ENCODE measurements around the gene CRABP2. TPM values are rescaled to one million over a fixed set of nuclear protein-coding genes. Genes with fewer than 3 reads are reported as not detected.

The CRABP2 gene
- total and polyA plus RNA-seq, 10 of the 15 experiments (the other 5 are each of a cell fraction or from before 2014, with no cell fraction given) = 0.21 to 1.3 (median 0.41) TPM

GRCh38 chr1:156697481-156697880, 7.9 kb downstream of the CRABP2 start:
- Histone ChIP-seq H3K4me3 (no peak overlapping the region), H3K4me2 (ENCODE audit: control insufficient read depth, insufficient read depth) (no peak overlapping the region), H3K9me3 (replicated peaks; ENCODE audit: control insufficient read depth, insufficient read depth, low read length) (no peaks in the 10 kb centered on the region), H3K27me3 (replicated peaks in 1 of 2; ENCODE audit: control insufficient read depth in 2 of 2, insufficient read depth in 2 of 2, low read length in 1 of 2) (peaks cover 3 to 11% of the 10 kb centered on the region in 2 experiments; a peak in 3 of 4 replicates), H3K9ac (ENCODE audit: control insufficient read depth, insufficient read depth, low read length) (no peak overlapping the region), H4K20me1 (ENCODE audit: control insufficient read depth, insufficient read depth) (no peaks in the 10 kb centered on the region), H3K36me3 (ENCODE audit: control insufficient read depth in 2 of 2, insufficient read depth in 2 of 2, low read length in 1 of 2) (no peaks in the 10 kb centered on the region), H3K4me1 (ENCODE audit: control insufficient read depth, insufficient read depth, low read length) (no peaks in the 10 kb centered on the region), H3K27ac (ENCODE audit: control insufficient read depth, insufficient read depth) (no peak overlapping the region), H2AFZ (ENCODE audit: control insufficient read depth, low read depth, low read length) (no peak overlapping the region), H3K79me2 (ENCODE audit: control insufficient read depth, insufficient read depth, low read length) (no peaks in the 10 kb centered on the region)
- no TSS peak for BruUV-seq (replicated peaks)
- ChIA-PET RAD21 (ENCODE audit: unreplicated experiment) (interaction anchor here (1.3 kb wide), 1 partner anchor 9 kb away, joined by 4 read pairs; no protein-coding TSS in a partner anchor), POLR2A (no interaction called here), CTCF (interaction anchor here (0.9 to 2.4 kb wide), 4 partner anchors 8 to 28 kb away, joined by 3 to 10 read pairs (median 5); no protein-coding TSS in a partner anchor), SMC1A (ENCODE audit: uncharacterized antibody, unreplicated experiment) (no interaction called here)
- no peak for DNase-seq (ENCODE audit: low read depth, low spot score)
- FAIRE-seq = no peak
- in situ Hi-C loops (cut with MboI) = no loop called here
- intact Hi-C loops (cut with micrococcal nuclease; ENCODE audit: unreplicated experiment) = no loop called here
- no peak for ATAC-seq
- WGBS (ENCODE audit: insufficient coverage, insufficient replicate concordance, low lambda C conversion rate, missing lambda C conversion rate) = 55% methylated on average over 8 of the region's 8 CpGs
- TF ChIP-seq CBFB (IDR thresholded peaks at IDR 0.05; ENCODE audit: low read depth) = no peak
- no peak for TF ChIP-seq REST (IDR thresholded peaks at IDR 0.05; ENCODE audit: low read depth, low read length)
- TF ChIP-seq YY1 (IDR thresholded peaks at IDR 0.05; ENCODE audit: low read depth, low read length) = no peak
- TF ChIP-seq MYB (IDR thresholded peaks at IDR 0.05; ENCODE audit: borderline replicate concordance, low read depth, low read length) = no peak
- TF ChIP-seq BHLHE40 (IDR thresholded peaks at IDR 0.05; ENCODE audit: borderline replicate concordance in 1 of 2, low read depth in 2 of 2, low read length in 1 of 2) = no peak
- no peak for TF ChIP-seq CTCF (IDR thresholded peaks at IDR 0.05 in 2 of 3, conservative IDR thresholded peaks at IDR 0.05 in 1 of 3; ENCODE audit: control insufficient read depth in 2 of 3, extremely low read depth in 1 of 3, insufficient read depth in 1 of 3, low read depth in 3 of 3, low read length in 3 of 3)
- no peak for TF ChIP-seq KAT2A (conservative IDR thresholded peaks at IDR 0.05; ENCODE audit: control insufficient read depth, low read depth, low read length)
- no peak for TF ChIP-seq FOXK2 (IDR thresholded peaks at IDR 0.05)
- TF ChIP-seq NRF1 (conservative IDR thresholded peaks at IDR 0.05; ENCODE audit: low read depth, low read length) = no peak
- TF ChIP-seq CBX3 (IDR thresholded peaks at IDR 0.05; ENCODE audit: borderline replicate concordance, low read depth) = no peak
- no peak for TF ChIP-seq RELA (IDR thresholded peaks at IDR 0.05; ENCODE audit: borderline replicate concordance, partially characterized antibody)
- TF ChIP-seq MYC (IDR thresholded peaks at IDR 0.05; ENCODE audit: insufficient read depth, insufficient read length, insufficient replicate concordance, low read length, severe bottlenecking) = no peak
- no peak for TF ChIP-seq USF1 (IDR thresholded peaks at IDR 0.05; ENCODE audit: borderline replicate concordance, extremely low read length, insufficient read depth, low read depth, low read length)
- TF ChIP-seq CEBPZ (IDR thresholded peaks at IDR 0.05; ENCODE audit: low read depth, low read length) = no peak

Measured in GM12878 (cell line).